SU-DHL-6 (cell line): ENCODE measurements around the gene NDUFC1.

ENCODE experiments used
- H2AFZ ChIP-seq: fragments of 200-600 bp; sonication (generic); 2 replicates; pipeline ENCODE4 v1.6.1; 2014; ENCODE audit warnings: low read depth, mild to moderate bottlenecking, moderate library complexity, mixed read lengths, antibody characterized with exemption, low read length; ENCODE audit not compliant: severe bottlenecking
- H3F3A ChIP-seq: fragments of 200-600 bp; shearing (Covaris generic); 2 replicates; pipeline ENCODE4 v1.6.0; 2016; ENCODE audit warnings: antibody characterized with exemption, mild to moderate bottlenecking; ENCODE audit not compliant: insufficient read depth
- H3K27ac ChIP-seq: fragments of 200-600 bp; sonication (generic); 2 replicates; pipeline ENCODE4 v1.5.1; 2016; ENCODE audit warnings: low read depth, mild to moderate bottlenecking, low read length, moderate library complexity, mixed read lengths
- H3K27me3 ChIP-seq: fragments of 200-600 bp; sonication (generic), shearing (Covaris generic); 2 replicates; pipeline ENCODE4 v1.6.0; 2014; ENCODE audit warnings: mild to moderate bottlenecking, low read length
- H3K36me3 ChIP-seq: fragments of 200-600 bp; sonication (generic); 2 replicates; pipeline ENCODE4 v1.6.1; 2014; ENCODE audit warnings: mild to moderate bottlenecking, low read length, mixed read lengths
- H3K4me2 ChIP-seq: fragments of 300-600, 200-600 bp; shearing (Covaris generic), sonication (generic); 2 replicates; pipeline ENCODE4 v1.6.0; 2014; ENCODE audit warnings: low read length, low read depth, mild to moderate bottlenecking; ENCODE audit not compliant: poor library complexity, severe bottlenecking
- H3K4me3 ChIP-seq: fragments of 200-600 bp; sonication (generic); 2 replicates; pipeline ENCODE4 v1.5.1; 2014; ENCODE audit warnings: antibody characterized with exemption, low read length, mild to moderate bottlenecking, mixed read lengths; ENCODE audit not compliant: insufficient read depth, poor library complexity, severe bottlenecking
- H3K79me2 ChIP-seq: fragments of 200-600 bp; sonication (generic); 2 replicates; pipeline ENCODE4 v1.6.1; 2014; ENCODE audit warnings: mild to moderate bottlenecking, low read length, moderate library complexity; ENCODE audit not compliant: insufficient read depth
- H3K9ac ChIP-seq: fragments of 200-600 bp; sonication (generic); 2 replicates; pipeline ENCODE4 v1.7.0; 2014; ENCODE audit warnings: mild to moderate bottlenecking, low read length
- H3K9me2 ChIP-seq: fragments of 200-600 bp; sonication (generic); replicated peaks from 2 replicates; pipeline ENCODE4 v1.6.1; 2014; ENCODE audit warnings: low read length; ENCODE audit not compliant: insufficient read depth
- H3K9me3 ChIP-seq: fragments of 200-600 bp; sonication (generic); 2 replicates; pipeline ENCODE4 v1.6.1; 2014; ENCODE audit warnings: low read length, mixed read lengths; ENCODE audit not compliant: insufficient read depth
- H4K20me1 ChIP-seq: fragments of 200-600 bp; sonication (generic); 2 replicates; pipeline ENCODE4 v1.6.1; 2014; ENCODE audit warnings: low read depth, mild to moderate bottlenecking, antibody characterized with exemption, low read length, moderate library complexity, mixed read lengths
- EZH2phosphoT487 ChIP-seq: fragments of 200-600 bp; sonication (generic), shearing (Covaris generic); conservative IDR thresholded peaks from 2 replicates; pipeline ENCODE4 v1.6.1; 2018; ENCODE audit warnings: mild to moderate bottlenecking, antibody characterized with exemption, low read length, moderate library complexity, mixed read lengths
- TF ChIP-seq, protein P1 (sequence below): fragments of 200-600 bp; sonication (generic); IDR thresholded peaks from one replicate; pipeline ENCODE4 v1.5.1; 2017; ENCODE audit warnings: antibody characterized with exemption, mild to moderate bottlenecking, low read length, moderate library complexity; ENCODE audit not compliant: insufficient read depth, poor library complexity, severe bottlenecking

NDUFC1 gene

DNA sequence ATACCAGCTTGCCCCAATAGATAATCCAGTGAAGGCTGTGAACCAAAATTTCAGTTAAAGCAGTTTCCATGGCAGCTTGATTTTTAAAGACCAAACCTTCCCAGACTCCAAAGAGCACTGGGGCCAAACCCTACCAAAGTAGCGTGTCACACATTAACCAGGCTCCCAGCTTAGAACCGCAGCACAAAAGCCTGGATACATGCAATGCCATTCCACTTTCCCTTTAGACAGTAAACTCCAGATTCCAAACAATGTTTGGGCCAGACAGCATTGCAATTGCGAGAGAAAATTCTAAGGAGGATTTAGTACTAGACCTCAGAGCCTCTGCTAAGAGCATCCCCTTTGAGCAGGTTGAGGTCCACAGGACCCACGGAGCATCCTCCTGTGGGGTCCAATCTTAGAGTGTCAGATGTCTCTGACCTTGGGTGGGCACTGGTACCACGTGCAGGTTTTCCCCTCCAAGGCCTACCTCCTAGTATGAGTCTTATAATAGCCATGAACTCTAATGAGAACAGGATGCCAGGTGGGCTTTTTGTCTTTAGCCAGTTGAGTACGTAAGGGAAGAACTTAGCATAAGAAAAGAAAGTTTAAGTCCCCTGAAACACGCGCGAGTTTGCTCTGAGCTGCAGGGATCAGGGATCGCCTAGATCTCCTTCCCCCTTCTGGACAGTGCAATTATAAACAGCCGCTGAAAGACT is 61.0 kb downstream of the NDUFC1 start:
- Histone ChIP-seq H3K27ac (no peak overlapping the region), H3K9me3 (no peaks in the 10 kb centered on the region), H3K79me2 (no peaks in the 10 kb centered on the region), H3K36me3 (no peaks in the 10 kb centered on the region), H3K9me2 (no peaks in the 10 kb centered on the region), H4K20me1 (no peaks in the 10 kb centered on the region), H3K4me3 (no peak overlapping the region), H3K27me3 (no peaks in the 10 kb centered on the region), H3K9ac (no peak overlapping the region), H3K4me2 (no peak overlapping the region), H3F3A (no peaks in the 10 kb centered on the region), H2AFZ (no peak overlapping the region)
- no peak for TF ChIP-seq EZH2phosphoT487
- TF ChIP-seq, protein P1, sequence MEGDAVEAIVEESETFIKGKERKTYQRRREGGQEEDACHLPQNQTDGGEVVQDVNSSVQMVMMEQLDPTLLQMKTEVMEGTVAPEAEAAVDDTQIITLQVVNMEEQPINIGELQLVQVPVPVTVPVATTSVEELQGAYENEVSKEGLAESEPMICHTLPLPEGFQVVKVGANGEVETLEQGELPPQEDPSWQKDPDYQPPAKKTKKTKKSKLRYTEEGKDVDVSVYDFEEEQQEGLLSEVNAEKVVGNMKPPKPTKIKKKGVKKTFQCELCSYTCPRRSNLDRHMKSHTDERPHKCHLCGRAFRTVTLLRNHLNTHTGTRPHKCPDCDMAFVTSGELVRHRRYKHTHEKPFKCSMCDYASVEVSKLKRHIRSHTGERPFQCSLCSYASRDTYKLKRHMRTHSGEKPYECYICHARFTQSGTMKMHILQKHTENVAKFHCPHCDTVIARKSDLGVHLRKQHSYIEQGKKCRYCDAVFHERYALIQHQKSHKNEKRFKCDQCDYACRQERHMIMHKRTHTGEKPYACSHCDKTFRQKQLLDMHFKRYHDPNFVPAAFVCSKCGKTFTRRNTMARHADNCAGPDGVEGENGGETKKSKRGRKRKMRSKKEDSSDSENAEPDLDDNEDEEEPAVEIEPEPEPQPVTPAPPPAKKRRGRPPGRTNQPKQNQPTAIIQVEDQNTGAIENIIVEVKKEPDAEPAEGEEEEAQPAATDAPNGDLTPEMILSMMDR = no peak
